ENCODE measurements around the gene VTI1A.

DNA sequence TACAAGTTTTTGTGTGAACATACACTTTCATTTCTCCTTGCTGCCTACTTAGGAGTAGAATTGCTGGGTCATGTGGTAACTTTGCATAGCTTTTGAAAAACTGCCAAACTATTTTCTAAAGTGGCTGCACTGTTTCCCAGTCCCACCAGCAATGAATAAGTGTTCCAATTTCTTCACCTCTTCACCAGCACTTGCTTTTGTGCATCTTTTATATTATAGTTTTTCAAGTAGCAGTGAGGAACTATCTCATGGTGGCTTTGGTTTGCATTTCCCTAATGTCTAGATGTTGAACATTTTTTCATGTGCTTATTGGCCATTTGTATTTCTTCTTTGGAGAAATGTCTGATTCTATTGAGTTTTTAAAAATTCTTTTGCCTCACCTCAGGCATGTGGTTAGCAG lies 273.2 kb downstream of the VTI1A start:
- TF ChIP-seq, protein P1, sequence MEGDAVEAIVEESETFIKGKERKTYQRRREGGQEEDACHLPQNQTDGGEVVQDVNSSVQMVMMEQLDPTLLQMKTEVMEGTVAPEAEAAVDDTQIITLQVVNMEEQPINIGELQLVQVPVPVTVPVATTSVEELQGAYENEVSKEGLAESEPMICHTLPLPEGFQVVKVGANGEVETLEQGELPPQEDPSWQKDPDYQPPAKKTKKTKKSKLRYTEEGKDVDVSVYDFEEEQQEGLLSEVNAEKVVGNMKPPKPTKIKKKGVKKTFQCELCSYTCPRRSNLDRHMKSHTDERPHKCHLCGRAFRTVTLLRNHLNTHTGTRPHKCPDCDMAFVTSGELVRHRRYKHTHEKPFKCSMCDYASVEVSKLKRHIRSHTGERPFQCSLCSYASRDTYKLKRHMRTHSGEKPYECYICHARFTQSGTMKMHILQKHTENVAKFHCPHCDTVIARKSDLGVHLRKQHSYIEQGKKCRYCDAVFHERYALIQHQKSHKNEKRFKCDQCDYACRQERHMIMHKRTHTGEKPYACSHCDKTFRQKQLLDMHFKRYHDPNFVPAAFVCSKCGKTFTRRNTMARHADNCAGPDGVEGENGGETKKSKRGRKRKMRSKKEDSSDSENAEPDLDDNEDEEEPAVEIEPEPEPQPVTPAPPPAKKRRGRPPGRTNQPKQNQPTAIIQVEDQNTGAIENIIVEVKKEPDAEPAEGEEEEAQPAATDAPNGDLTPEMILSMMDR (IDR thresholded peaks at IDR 0.05) = no peak
- no peak for TF ChIP-seq POLR2A (IDR thresholded peaks at IDR 0.05)

All from thyroid gland (tissue), 4 donors.